ENCODE results near the gene GNL3L.

DNA sequence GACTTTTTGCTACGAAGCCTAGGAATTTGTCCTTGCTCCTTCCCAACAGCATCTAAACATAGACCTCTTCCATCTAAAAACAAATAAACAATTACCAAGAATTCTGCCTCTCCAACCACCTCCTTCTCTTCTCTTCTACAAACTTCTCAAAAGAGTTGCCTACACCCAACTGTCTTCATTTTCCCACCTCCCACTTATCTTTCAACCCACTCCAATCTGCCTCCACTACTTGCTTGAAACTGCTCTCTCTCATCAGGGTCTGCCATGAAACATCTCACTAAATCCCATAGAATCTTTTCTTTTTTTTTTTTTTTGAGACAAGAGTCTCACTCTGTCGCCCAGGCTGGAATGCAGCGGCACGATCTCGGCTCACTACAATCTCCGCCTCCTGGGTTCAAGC lies 33.1 kb upstream of the GNL3L start:
- TF ChIP-seq, protein P1, sequence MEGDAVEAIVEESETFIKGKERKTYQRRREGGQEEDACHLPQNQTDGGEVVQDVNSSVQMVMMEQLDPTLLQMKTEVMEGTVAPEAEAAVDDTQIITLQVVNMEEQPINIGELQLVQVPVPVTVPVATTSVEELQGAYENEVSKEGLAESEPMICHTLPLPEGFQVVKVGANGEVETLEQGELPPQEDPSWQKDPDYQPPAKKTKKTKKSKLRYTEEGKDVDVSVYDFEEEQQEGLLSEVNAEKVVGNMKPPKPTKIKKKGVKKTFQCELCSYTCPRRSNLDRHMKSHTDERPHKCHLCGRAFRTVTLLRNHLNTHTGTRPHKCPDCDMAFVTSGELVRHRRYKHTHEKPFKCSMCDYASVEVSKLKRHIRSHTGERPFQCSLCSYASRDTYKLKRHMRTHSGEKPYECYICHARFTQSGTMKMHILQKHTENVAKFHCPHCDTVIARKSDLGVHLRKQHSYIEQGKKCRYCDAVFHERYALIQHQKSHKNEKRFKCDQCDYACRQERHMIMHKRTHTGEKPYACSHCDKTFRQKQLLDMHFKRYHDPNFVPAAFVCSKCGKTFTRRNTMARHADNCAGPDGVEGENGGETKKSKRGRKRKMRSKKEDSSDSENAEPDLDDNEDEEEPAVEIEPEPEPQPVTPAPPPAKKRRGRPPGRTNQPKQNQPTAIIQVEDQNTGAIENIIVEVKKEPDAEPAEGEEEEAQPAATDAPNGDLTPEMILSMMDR (IDR thresholded peaks at IDR 0.05; ENCODE audit: low read depth, low read length, missing input control), result no peak
- TF ChIP-seq, protein P2, sequence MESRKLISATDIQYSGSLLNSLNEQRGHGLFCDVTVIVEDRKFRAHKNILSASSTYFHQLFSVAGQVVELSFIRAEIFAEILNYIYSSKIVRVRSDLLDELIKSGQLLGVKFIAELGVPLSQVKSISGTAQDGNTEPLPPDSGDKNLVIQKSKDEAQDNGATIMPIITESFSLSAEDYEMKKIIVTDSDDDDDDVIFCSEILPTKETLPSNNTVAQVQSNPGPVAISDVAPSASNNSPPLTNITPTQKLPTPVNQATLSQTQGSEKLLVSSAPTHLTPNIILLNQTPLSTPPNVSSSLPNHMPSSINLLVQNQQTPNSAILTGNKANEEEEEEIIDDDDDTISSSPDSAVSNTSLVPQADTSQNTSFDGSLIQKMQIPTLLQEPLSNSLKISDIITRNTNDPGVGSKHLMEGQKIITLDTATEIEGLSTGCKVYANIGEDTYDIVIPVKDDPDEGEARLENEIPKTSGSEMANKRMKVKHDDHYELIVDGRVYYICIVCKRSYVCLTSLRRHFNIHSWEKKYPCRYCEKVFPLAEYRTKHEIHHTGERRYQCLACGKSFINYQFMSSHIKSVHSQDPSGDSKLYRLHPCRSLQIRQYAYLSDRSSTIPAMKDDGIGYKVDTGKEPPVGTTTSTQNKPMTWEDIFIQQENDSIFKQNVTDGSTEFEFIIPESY (IDR thresholded peaks at IDR 0.05), result no peak
- TF ChIP-seq YY1 (IDR thresholded peaks at IDR 0.05), result no peak
- no peak for TF ChIP-seq GABPA (IDR thresholded peaks at IDR 0.05 in 1 of 2, conservative IDR thresholded peaks at IDR 0.05 in 1 of 2)
- no peak for TF ChIP-seq EGR1 (IDR thresholded peaks at IDR 0.05; ENCODE audit: low read depth in 2 of 2)
